ENCODE data around the gene SMAD3.

DNA sequence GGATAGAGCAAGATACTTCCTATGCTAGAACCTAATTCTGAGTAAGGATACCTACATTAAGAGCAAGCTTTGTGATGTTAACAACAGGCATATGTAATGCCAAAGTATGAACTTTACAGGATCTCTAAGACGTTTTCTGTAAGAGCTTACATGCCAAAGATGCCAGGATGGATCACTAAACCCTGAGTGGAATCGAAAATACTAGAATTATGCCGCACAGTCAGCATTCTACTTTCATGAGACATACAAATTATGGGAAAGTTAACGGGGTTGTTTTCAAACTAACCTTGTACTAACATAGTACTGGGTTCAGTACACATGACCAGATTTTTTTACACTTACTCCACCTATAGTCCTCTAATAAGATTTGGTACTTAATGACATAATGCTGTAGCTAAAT is 134.0 kb downstream of the SMAD3 start:
- TF ChIP-seq CTCF (IDR thresholded peaks at IDR 0.05), result no peak
- no peak for TF ChIP-seq POLR2A (IDR thresholded peaks at IDR 0.05)
- no peak for TF ChIP-seq POLR2AphosphoS5 (IDR thresholded peaks at IDR 0.05; ENCODE audit: insufficient read depth in 1 of 2, low read depth in 1 of 2)
